ENCODE data around the gene SART1.
"Not testable (repeated sequence)": the region's sequence is repeated elsewhere in the genome, so short reads cannot be mapped to it uniquely, and the experiment has no call there.

Gene SART1

DNA sequence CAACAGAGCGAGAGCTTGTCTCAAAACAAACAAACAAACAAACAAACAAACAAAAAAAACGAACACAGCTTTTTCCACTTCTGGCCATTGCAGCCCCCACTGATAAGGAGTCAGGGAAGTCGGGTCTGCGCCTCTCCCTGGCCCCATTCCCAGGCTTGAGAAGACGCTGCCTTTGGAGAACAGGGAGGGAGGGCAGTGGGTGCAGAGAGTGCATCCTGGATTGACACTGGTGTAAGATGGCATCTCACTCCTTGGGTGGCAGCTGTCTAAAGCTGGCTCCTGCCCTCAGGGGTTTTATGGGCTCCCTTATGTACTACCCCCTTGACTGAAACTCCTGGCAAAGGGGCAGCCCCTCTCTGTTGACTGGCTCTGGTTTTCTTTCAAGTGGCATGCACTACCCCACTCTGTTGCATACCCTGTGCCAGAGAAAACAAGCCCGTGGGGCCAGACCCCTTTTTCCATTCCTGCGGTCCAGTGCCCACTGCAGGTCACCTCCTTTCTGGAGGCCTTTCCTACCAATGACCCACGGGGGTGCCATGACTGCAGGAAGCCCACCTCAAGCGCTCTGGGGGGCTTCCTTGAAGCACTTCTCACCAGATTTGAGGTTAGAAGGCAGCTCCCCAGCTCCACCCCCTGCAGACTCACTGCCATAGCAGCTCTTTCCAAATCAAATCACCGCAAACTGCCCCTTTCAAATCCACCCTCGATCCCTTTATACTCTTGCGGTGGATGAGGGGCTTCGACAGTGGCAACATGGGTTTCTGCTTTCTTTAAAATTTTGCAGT, 29.6 kb upstream of the SART1 start:
- DNase-seq (ENCODE audit: low read depth in 2 of 2): no peak

DNA sequence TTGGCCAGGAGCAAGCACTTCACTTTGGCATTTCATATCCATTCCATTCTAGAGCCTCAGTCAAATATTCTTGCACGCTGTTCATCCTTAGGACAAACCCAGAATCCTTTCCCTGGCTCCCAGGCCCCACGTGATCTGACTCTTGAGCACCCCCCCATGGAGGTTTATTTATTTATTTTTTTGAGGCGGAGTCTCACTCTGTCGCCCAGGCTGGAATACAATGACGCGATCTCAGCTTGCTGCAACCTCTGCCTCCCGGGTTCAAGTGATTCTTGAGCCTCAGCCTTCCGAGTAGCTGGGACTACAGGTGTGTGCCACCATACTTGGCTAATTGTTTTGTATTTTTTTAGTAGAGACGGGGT, 29.0 kb upstream of the SART1 start:
- no peak for DNase-seq (ENCODE audit: low read depth in 2 of 2)

DNA sequence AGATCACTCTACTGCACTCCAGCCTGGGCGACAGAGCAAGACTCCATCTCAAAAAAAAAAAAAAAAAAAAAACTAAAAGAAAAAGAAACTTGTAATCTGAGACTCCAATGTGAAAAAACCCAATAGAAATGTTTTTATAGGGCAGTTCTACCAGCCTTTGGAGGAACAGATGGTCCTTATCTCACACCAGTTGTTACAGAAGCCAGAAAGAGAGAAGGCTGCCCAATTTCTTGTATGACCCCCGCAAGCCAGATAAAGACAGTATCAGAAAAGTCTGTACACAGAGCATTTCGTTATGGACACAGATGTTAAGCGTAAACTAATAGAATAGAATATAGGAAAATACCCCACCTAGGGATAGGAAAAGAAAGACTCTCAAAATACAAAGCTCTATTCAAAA, 27.5 kb upstream of the SART1 start:
- DNase-seq (ENCODE audit: low read depth in 2 of 2): no peak

DNA sequence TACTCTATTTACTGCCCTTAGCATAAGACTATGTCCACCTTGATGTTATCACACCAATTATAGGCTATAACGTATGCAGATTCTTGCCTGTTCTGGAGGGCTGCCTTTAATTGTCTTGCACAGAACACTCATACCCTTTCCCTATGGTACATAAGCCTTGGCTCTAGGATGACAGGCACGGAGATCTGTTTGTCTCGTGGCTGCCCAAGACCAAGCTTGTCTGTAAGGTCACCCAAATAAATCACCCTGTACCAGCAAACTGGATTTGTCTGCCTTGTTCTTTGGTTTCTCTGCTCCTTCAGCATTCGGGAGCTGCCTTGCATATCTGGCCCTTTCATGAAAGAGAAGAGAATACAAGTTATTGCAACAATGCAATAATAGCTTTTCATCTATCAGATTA, 23.8 kb upstream of the SART1 start:
- no peak for DNase-seq (ENCODE audit: low read depth in 2 of 2)

DNA sequence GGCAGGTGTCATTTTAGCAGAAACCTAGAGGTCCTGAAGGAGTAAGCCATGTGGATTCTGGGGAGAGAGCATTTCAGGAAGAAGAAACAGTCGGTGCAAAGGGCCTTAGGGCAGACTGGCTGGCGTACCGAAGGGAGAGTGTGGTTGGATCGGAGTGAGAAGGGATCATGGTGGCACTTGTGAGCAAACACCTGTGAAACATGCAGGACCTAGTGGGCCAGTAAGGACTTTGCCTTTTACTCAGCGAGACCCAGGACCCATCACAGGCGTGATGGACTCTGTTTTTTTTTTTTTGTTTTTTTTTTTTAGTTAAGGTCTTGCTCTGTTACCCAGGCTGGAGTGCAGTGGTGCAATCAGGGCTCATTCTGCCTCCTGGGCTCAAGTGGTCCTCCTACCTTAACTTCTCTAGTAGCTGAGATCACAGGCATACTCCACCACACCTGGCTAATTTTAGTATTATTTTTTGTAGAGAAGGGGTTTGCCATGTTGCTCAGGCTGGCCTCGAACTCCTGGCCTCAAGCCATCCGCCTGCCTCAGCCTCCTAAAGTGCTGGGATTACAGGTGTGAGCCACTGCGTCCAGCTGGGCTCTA, 19.7 kb upstream of the SART1 start:
- no peak for DNase-seq (ENCODE audit: low read depth in 2 of 2)

DNA sequence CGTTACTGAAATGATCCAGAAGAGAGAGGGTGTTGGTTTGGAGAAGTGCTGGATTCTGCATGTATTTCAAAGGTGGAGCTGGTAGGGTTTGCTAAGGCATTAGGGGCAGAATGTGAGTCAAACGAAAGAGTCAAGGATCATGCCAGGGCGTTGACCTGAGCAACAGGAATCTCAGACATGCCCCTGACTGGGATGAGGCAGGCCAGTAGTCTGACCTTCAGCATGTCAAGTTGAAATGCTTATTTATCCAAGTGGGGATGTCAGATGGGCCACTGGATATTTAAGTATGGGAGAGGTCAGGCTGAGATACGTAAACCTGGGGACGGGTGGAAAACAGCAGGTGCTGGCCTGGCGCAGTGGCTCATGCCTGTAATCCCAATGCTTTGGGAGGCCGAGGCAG, 19.0 kb upstream of the SART1 start:
- no peak for DNase-seq (ENCODE audit: low read depth in 2 of 2)

DNA sequence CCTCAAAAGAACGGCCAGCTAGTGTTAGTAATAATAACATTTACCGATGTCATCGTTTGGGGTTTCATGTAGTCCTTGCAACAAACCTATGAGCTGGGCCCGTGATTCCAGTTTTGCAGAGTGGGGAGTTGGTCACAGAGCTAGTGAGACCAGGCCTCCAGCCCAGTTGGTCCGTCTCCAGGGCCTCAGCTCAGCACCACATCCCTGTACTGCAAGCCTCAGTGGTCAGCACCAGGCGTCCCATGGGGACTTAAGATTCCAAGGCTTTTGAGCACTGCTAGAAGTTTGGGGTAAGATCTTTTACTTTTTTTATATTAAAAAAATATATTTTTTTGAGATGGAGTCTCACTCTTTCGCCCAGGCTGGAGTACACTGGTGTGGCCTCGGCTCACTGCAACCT, 17.3 kb upstream of the SART1 start:
- DNase-seq (ENCODE audit: low read depth in 2 of 2): no peak

DNA sequence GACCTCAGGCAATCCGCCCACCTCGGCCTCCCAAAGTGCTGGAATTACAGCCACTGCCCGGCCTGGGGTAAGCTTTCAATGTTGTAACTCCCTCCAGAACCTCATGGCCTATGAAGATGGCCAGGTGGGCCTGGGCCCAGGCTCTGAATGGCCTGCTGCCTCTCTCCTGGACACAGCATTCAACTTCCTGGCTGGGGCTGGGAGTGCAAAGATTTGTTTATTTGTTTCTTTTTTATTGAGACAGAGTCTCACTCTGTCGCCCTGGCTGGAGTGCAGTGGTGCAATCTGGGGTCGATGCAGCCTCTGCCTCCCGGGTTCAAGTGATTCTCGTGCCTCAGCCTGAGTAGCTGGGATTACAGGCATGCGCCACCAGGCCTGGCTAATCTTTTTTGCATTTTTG, 16.8 kb upstream of the SART1 start:
- DNase-seq (ENCODE audit: low read depth in 2 of 2): no peak

DNA sequence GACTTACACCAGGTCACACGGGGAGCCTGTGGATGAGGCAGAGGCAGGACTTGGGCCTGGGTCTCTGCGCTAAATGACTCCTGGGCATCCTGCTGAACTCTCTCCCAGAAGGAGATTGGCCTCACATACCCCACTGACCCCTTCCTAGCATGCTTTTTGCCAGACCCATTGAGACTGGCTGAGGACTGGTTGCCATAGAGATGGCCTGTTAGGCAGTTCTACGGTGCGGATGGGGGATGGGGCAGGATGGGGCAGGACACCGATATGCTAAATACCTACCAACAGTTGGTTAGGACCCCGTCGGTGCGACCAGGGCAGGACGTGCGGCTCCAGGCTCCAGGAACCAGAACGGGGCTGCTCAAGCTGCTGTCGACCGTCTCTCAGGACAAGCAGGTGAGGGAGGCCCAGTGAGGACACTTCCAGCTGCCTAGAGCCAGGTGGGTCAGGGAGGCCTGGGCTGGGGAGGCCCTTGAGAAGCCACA, 16.1 kb upstream of the SART1 start, which contains the start of gene TSGA10IP:
TSS of gene TSGA10IP (plus strand) at position 51 of the 482 bp plus-strand sequence. CDS start at position 247, 196 bp downstream.
- DNase-seq (ENCODE audit: low read depth in 2 of 2): no peak

DNA sequence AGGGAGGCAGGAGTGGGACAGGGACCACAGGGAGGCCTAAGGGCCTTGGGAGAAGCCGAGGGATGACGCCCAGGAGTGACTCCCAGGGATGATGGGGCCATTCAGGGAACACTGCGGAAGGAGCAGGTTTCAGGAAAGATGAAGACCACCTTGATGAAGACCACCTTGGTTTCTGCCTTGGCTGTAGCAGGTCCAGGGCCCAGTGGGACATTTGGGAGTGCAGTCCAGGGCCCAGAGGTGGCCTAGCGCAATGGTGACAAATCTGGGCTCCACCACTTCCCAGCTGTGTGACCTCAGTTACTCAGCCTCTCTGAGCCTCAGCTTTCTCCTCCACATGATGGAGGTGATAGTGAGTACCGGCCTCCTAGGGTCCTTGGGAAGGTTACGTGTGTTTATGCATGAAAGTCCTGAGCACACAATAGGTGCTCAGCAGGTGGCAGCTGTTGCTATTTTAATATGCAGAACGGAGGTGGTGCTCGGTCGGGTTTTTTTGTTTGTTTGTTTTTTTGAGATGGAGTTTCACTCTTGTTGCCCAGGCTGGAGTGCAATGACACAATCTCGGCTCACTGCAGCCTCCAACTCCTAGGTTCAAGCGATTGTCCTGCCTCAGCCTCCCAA, 15.5 kb upstream of the SART1 start:
- no peak for DNase-seq (ENCODE audit: low read depth in 2 of 2)

DNA sequence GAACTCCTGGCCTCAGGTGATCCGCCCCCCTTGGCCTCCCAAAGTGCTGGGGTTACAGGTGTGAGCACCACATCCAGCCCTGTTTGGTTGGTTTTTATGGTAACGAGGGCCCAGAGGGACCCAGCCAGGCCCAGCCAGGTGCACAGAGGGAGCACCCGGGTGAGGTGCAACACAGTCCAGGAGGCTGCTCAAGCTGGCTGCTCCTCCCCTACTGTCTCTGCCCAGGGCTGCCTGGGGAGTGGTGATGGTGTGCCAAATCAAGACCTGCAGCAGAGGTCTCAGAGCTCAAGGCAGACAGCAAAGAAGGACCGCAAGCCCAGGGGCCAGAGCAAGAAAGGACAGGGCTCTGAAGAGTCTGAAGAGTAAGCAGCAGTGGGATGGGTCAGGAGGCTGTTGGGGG, 14.9 kb upstream of the SART1 start:
- no peak for DNase-seq (ENCODE audit: low read depth in 2 of 2)

DNA sequence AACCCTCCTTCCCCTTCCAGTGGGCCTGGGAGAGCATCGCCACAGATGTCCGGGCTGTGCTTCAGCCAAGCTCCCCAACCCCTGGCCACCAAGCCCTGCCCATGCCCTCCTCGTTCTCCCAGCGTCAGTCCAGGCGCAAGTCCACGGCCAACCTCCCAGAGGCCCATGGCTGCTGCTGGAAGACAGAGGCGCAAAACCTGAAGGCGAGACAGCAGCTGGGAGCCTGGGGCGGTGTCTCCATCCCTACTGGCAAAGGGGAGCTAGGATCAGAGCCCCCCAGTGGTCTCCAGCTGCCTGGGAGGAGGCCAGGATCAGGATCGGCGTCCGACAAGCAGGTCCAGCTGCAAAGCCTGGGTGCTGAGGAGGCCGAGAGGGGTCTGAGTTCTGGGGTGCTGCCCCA, 14.4 kb upstream of the SART1 start:
- DNase-seq (ENCODE audit: low read depth in 2 of 2): no peak

DNA sequence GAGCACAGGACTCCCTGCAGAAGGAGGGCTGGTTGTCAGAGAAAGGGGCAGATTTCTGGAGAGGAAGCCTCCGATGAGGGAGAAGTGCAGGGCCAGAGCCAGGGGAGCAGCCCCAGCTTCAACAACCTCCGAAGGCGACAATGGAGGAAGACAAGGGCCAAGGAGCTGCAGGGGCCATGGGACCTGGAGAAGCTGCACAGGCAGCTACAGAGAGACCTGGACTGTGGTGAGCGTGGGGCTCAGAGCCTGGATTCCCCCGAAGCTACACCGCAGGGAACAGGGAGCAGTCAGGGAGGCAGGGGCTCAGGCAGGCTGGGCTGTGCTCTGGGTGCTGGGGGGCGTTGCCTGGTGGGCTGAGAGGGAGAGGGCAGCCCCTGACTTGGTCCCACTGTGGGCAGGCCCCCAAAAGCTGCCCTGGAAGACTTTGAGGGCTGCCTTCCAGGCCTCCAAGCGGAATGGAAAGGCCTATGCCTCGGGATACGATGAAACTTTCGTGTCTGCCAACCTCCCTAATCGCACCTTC, 13.9 kb upstream of the SART1 start:
- no peak for DNase-seq (ENCODE audit: low read depth in 2 of 2)

DNA sequence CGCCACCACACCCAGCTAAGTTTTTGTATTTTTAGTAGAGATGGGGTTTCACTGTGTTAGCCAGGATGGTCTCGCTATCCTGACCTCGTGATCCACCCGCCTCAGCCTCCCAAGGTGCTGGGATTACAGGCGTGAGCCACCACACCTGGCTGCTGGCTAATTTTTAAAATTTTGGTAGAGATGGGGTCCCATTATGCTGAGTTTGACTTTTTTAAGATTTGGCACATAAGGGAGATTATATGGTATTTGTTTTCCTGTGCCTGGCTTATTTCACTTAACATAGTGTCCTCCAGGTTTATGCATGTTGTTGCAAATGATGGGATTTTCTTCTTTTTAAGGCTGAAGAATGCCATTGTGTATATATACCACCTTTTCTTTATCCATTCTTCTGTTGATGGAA, 10.8 kb upstream of the SART1 start:
- not testable (repeated sequence) for DNase-seq (ENCODE audit: low read depth in 2 of 2)

DNA sequence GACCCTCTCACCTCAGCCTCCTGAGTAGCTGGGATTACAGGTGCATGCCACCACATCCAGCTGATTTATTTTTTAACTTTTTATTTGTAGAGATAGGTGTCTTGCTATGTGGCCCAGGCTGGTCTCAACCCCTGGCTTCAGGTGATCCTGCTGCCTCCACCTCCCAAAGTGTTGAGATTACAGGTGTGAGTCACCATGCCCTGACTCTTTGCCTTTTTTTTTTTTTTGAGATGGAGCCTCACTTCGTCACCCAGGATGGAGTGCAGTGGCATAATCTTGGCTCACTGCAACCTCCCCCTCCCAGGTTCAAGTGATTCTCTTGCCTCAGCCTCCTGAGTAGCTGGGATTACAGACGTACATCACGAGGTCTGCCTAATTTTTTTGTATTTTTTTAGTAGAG, 9.9 kb upstream of the SART1 start:
- not testable (repeated sequence) for DNase-seq (ENCODE audit: low read depth in 2 of 2)

DNA sequence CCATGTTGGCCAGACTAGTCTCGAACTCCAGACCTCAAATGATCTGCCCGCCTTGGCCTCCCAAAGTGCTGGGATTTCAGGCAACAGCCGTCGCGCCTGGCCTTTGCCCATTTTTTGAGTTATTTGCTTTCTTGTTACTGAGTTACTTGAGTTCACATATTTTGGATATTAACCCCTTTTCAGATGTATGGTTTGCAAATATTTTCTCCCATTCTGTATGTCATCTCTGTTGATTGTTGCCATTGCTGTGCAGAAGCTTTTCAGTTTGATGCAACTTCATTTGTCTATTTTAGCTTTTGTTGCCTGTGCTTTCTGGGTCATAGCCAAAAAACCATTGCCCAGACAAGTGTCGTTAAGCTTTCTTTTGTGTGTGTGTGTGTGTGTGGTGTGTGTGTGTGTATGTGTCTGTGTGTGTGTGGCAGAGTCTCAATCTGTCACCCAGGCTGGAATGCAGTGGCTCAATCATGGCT, 9.4 kb upstream of the SART1 start:
- DNase-seq (ENCODE audit: low read depth in 2 of 2): no peak

DNA sequence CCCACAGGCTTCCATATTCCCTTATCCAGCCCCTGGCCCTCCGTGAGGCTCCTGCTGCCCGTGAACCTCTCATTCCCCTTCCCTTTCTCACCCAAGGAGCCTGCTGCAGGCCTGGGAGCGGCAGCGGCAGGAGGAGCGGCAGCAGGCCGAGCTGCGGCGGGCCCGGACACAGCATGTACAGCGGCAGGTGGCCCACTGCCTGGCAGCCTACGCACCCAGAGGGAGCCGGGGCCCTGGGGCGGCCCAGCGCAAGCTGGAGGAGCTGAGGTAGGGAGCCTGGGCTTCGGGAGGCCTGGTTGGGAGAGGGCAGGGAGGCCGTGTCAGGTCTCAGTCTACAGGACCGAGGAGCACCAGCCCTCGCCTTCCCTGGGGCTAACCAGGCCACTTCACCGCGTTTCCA, 8.1 kb upstream of the SART1 start:
- DNase-seq (ENCODE audit: low read depth in 2 of 2): no peak

DNA sequence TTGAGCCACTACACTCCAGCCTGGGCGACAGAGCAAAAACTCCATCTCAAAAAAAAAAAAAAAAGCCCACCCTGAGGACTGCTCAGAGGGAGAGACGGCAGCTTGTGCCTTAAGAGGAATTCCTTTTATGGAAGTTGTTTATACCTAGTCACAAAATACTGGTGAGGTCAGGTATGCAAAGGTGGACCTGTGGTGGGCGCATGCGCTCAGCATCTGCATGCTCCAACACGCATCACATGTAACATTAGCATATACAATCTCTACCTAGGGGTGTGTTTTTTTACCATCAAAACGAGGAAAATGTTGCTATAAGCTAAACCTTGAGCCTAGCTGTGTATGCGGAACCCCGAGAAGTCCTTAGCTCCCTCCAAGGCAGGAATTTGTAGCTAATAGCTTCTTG, 6.8 kb upstream of the SART1 start:
- no peak for DNase-seq (ENCODE audit: low read depth in 2 of 2)

DNA sequence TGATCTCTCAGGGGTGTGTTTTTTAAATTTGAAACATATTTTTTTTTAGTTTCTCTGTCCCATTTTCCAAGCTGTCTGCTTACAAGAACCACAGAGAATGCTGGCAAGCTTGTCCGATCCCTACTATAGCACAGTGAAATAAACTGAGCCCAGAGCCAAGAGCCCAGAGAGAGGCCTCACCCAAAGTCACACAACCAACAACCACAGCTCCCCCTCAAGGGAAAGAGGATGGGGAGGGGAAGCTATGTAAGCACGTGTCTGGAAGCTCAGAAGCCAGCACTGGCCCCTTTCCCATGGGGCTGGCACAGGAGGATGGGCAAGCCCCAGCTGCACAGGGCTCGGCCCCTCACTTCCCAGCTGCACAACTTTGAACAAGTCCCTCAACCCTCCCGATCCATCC, 3.2 kb upstream of the SART1 start:
- no peak for DNase-seq (ENCODE audit: low read depth in 2 of 2)

DNA sequence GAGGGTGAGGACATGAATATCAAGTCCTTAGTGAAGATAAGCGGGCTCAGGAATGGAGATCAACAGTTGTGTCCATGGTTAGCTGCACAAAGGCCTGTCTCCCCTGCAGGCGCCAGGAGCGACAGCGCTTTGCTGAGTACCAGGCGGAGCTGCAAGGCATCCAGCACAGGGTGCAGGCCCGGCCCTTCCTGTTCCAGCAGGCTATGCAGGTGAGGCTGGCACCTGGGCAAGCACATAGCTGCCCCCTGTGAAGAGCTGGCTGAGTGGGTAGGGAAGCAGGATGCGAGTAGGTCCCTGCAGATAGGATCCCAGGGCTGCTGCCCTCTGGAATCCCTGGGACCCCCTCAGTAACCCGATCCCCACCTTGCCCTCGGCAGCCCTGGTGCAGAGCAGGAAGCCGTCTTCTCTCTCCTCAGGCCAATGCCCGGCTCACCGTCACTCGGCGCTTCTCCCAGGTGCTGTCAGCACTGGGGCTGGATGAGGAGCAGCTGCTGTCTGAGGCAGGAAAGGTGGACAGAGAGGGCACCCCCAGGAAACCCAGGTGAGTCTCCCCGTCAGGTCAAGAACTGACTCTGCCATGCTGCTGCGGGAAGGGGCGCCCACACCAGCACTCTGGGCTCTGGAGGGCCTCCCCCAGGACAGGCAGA, 2.6 kb upstream of the SART1 start:
- no peak for DNase-seq (ENCODE audit: low read depth in 2 of 2)

DNA sequence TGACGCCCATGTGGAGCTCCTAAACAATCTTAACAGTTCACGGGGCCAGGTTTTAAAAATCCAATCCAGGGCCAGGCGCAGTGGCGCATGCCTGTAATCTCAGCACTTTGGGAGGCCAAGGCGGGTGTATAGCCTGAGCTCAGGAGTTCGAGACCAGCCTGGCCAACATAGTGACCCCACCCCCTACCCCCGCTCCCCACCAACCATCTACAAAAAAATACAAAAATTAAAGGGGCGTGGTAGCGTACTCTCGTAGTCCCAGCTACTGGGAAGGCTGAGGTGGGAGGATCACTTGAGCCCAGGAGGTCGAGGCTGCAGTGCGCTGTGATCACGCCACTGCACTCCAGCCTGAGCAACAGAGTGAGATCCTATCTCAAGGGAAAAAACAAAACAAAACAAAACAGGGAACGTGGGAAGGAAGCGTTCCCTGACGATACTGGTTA, 689 bp upstream of the SART1 start:
- DNase-seq (ENCODE audit: low read depth in 2 of 2): no peak

DNA sequence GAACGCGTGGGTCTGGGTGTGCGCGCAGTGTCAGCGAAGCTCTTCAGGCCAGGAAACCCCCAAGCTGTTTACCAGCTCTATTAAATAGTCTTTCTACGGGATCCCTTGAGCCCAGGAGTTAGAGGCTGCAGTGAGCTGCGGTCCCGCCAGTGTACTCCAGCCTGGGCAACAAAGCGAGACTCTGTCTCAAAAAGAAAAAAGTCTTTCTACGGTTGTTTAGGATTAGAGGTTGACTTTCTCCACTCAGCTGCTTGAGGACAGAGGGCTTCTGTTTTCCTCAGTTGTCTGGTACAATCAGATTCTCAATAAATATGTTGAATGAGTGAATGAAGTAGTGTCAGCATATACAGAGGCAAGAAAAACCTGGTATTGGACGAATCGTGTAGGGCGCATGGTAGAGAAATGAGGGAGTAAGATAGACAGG, 619 bp downstream of the SART1 start:
- no peak for DNase-seq (ENCODE audit: low read depth in 2 of 2)
